GM23338 (cell line): Measurements from ENCODE around the gene TMEM141. TPM values are rescaled to one million over a fixed set of nuclear protein-coding genes. Genes with fewer than 3 reads are reported as not detected.

ENCODE experiments used
- ATAC-seq: fragments of 200-7000 bp; cut with Tn5 transposase; 3 replicates; pipeline ENCODE4 v1.9.1; 2020
- DNase-seq: peaks from one replicate; pipeline ENCODE4 v3.0.0-alpha.2; 2015; ENCODE audit warnings: low spot score
- H2AFZ ChIP-seq: fragments of 200-600 bp; sonication (generic); 2 replicates; pipeline ENCODE4 v1.8.0; 2016; ENCODE audit warnings: antibody characterized with exemption, mild to moderate bottlenecking, moderate library complexity
- H3F3A ChIP-seq: fragments of 200-600 bp; sonication (generic); replicated peaks from 2 replicates; pipeline ENCODE4 v1.8.0; 2017; ENCODE audit warnings: antibody characterized with exemption, mixed run types, low read depth
- H3K27ac ChIP-seq: fragments of 200-600 bp; sonication (generic); 2 replicates; pipeline ENCODE4 v1.6.1; 2016; ENCODE audit warnings: low read depth
- H3K27me3 ChIP-seq: fragments of 200-600 bp; sonication (generic); 2 replicates; pipeline ENCODE4 v1.8.0; 2016; ENCODE audit warnings: mild to moderate bottlenecking, mixed run types, moderate library complexity; ENCODE audit not compliant: insufficient read depth
- H3K36me3 ChIP-seq: fragments of 200-600 bp; sonication (generic); 2 replicates; pipeline ENCODE4 v1.8.0; 2016; ENCODE audit warnings: mild to moderate bottlenecking; ENCODE audit not compliant: insufficient read depth
- H3K4me1 ChIP-seq: fragments of 200-600 bp; sonication (generic); 2 replicates; pipeline ENCODE4 v1.8.0; 2016; ENCODE audit warnings: mild to moderate bottlenecking, moderate library complexity; ENCODE audit not compliant: insufficient read depth
- H3K4me2 ChIP-seq: fragments of 200-600 bp; sonication (generic); 2 replicates; pipeline ENCODE4 v1.7.1; 2017; ENCODE audit warnings: mixed run types
- H3K4me3 ChIP-seq: fragments of 200-600 bp; sonication (generic); 2 replicates; pipeline ENCODE4 v1.6.1; 2016; ENCODE audit warnings: mixed run types
- H3K79me2 ChIP-seq: fragments of 200-600 bp; sonication (generic); replicated peaks from 2 replicates; pipeline ENCODE4 v1.8.0; 2017; ENCODE audit warnings: mild to moderate bottlenecking; ENCODE audit not compliant: insufficient read depth
- H3K9me2 ChIP-seq: fragments of 200-600 bp; sonication (generic); 2 replicates; pipeline ENCODE4 v1.8.0; 2017; ENCODE audit not compliant: insufficient read depth
- H4K20me1 ChIP-seq: fragments of 200-600 bp; sonication (generic); replicated peaks from 2 replicates; pipeline ENCODE4 v1.8.0; 2017; ENCODE audit warnings: mild to moderate bottlenecking; ENCODE audit not compliant: insufficient read depth
- H3K27ac Mint-ChIP-seq: 2 replicates; pipeline ENCODE4 v1.8.0; 2020; ENCODE audit warnings: inconsistent platforms, mild to moderate bottlenecking, moderate library complexity, mixed read lengths
- H3K27me3 Mint-ChIP-seq: 3 replicates; pipeline ENCODE4 v1.8.0; 2022; ENCODE audit warnings: low read depth, mild to moderate bottlenecking, moderate library complexity, mixed read lengths, inconsistent platforms; ENCODE audit not compliant: insufficient read depth, poor library complexity
- H3K36me3 Mint-ChIP-seq: 3 replicates; pipeline ENCODE4 v1.8.0; 2021; ENCODE audit warnings: low read depth, mild to moderate bottlenecking, inconsistent platforms, moderate library complexity, mixed read lengths
- H3K4me1 Mint-ChIP-seq: 3 replicates; pipeline ENCODE4 v1.8.0; 2020; ENCODE audit warnings: mild to moderate bottlenecking, inconsistent platforms, mixed read lengths
- H3K4me3 Mint-ChIP-seq: 3 replicates; pipeline ENCODE4 v1.8.0; 2021; ENCODE audit warnings: moderate library complexity, mild to moderate bottlenecking, inconsistent platforms, mixed read lengths
- H3K9me3 Mint-ChIP-seq: 3 replicates; pipeline ENCODE4 v1.8.0; 2020; ENCODE audit warnings: moderate library complexity, mild to moderate bottlenecking, inconsistent platforms, mixed read lengths
- CTCF ChIP-seq, 2 experiments: fragments of 200-600 bp in 1 of 2; sonication (generic) in 1 of 2; conservative IDR thresholded peaks; 2 replicates each; pipeline versions ENCODE4 v1.5.1 to v1.6.1; 2016 to 2017; ENCODE audit warnings: antibody characterized with exemption in 2 of 2, low read depth in 2 of 2, mild to moderate bottlenecking in 2 of 2, moderate library complexity in 1 of 2
- ETS1 ChIP-seq: IDR thresholded peaks from 2 replicates; pipeline ENCODE4 v1.6.1; 2016; ENCODE audit warnings: antibody characterized with exemption
- JUNB ChIP-seq: IDR thresholded peaks from one replicate; pipeline ENCODE4 v1.6.1; 2016; ENCODE audit warnings: antibody characterized with exemption; ENCODE audit not compliant: unreplicated experiment
- POLR2AphosphoS5 ChIP-seq: IDR thresholded peaks from 2 replicates; pipeline ENCODE4 v1.6.1; 2016; ENCODE audit warnings: antibody characterized with exemption, low read depth
- STAT1 ChIP-seq: IDR thresholded peaks from one replicate; pipeline ENCODE4 v1.6.1; 2016; ENCODE audit warnings: antibody characterized with exemption; ENCODE audit not compliant: unreplicated experiment
- ZNF114 ChIP-seq: fragments of 250-450 bp; sonication (Bioruptor Pico); IDR thresholded peaks from 2 replicates; pipeline ENCODE4 v1.5.0; 2020; ENCODE audit warnings: mild to moderate bottlenecking, moderate library complexity
- ZNF331 ChIP-seq: fragments of 250-450 bp; sonication (Bioruptor Pico); IDR thresholded peaks from 2 replicates; pipeline ENCODE4 v1.5.0; 2020; ENCODE audit warnings: low read depth, mild to moderate bottlenecking, moderate library complexity
- ZNF462 ChIP-seq: fragments of 250-450 bp; sonication (Bioruptor Pico); IDR thresholded peaks from 2 replicates; pipeline ENCODE4 v1.5.0; 2020; ENCODE audit warnings: mild to moderate bottlenecking, moderate library complexity
- polyA plus RNA-seq: library from polyadenylated mRNA; unstranded; fragments of >200 nt; fragmentation: Nextera tagmentation; extraction: Ambion mirVana; gene quantifications from 2 replicates; pipeline ENCODE4 v1.2.1, GENCODE V29; 2016
- total RNA-seq: library from RNA; depleted of rRNA; stranded (reverse); fragments of >200 nt; shearing (Covaris generic); gene quantifications from 2 replicates; pipeline ENCODE4 v1.2.3, GENCODE V29; 2014

TMEM141 gene
- total and polyA plus RNA-seq, 2 experiments from 2014 or later: 71.4 to 90.5 TPM

- H3K27me3 ChIP-seq: no peaks in the 10 kb centered on the region
- H3K9me2 ChIP-seq: no peaks in the 10 kb centered on the region
- H3K9me3 Mint-ChIP-seq: no peaks in the 10 kb centered on the region; the same call in 2 of the 3 replicates
- ATAC-seq (no peak), DNase-seq (no peak)
- H3K4me3 Mint-ChIP-seq: no peak overlapping the region
- H3K4me3 ChIP-seq: no peak overlapping the region
- peaks cover 5% of the 10 kb centered on the region for H3K27me3 Mint-ChIP-seq
- H3K4me1 ChIP-seq: no peaks in the 10 kb centered on the region
- no peak overlapping the region for H3K27ac ChIP-seq
- no peaks in the 10 kb centered on the region for H3K36me3 ChIP-seq
- H3K4me1 Mint-ChIP-seq: peaks cover 2% of the 10 kb centered on the region; the same call in 1 of the 3 replicates
- no peaks in the 10 kb centered on the region for H3F3A ChIP-seq
- H3K79me2 ChIP-seq: no peaks in the 10 kb centered on the region
- no peaks in the 10 kb centered on the region for H4K20me1 ChIP-seq
- H3K27ac Mint-ChIP-seq: no peak overlapping the region
- no peaks in the 10 kb centered on the region for H3K36me3 Mint-ChIP-seq
- no peak for TF ChIP-seq ZNF331 (CRISPR knock-in tag)
- no peak for TF ChIP-seq POLR2AphosphoS5
- no peak for TF ChIP-seq ZNF114 (CRISPR knock-in tag)
- no peak for TF ChIP-seq JUNB
- TF ChIP-seq CTCF (conservative IDR thresholded peaks at IDR 0.05; ENCODE audit: low read depth in 2 of 2): no peak
- TF ChIP-seq STAT1: no peak
- TF ChIP-seq ZNF462 (CRISPR knock-in tag): no peak
- TF ChIP-seq ETS1: no peak
- H2AFZ ChIP-seq: no peak overlapping the region
- H3K4me2 ChIP-seq: no peak overlapping the region
These were observed 47.4 kb upstream of the TMEM141 start for GRCh38 chr9:136743639-136744211.
